ENCODE results near the gene MUC6. TPM values are rescaled to one million over a fixed set of nuclear protein-coding genes. Genes with fewer than 3 reads are reported as not detected.

The MUC6 gene, protein sequence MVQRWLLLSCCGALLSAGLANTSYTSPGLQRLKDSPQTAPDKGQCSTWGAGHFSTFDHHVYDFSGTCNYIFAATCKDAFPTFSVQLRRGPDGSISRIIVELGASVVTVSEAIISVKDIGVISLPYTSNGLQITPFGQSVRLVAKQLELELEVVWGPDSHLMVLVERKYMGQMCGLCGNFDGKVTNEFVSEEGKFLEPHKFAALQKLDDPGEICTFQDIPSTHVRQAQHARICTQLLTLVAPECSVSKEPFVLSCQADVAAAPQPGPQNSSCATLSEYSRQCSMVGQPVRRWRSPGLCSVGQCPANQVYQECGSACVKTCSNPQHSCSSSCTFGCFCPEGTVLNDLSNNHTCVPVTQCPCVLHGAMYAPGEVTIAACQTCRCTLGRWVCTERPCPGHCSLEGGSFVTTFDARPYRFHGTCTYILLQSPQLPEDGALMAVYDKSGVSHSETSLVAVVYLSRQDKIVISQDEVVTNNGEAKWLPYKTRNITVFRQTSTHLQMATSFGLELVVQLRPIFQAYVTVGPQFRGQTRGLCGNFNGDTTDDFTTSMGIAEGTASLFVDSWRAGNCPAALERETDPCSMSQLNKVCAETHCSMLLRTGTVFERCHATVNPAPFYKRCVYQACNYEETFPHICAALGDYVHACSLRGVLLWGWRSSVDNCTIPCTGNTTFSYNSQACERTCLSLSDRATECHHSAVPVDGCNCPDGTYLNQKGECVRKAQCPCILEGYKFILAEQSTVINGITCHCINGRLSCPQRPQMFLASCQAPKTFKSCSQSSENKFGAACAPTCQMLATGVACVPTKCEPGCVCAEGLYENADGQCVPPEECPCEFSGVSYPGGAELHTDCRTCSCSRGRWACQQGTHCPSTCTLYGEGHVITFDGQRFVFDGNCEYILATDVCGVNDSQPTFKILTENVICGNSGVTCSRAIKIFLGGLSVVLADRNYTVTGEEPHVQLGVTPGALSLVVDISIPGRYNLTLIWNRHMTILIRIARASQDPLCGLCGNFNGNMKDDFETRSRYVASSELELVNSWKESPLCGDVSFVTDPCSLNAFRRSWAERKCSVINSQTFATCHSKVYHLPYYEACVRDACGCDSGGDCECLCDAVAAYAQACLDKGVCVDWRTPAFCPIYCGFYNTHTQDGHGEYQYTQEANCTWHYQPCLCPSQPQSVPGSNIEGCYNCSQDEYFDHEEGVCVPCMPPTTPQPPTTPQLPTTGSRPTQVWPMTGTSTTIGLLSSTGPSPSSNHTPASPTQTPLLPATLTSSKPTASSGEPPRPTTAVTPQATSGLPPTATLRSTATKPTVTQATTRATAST (N-terminal part only)
- polyA plus RNA-seq (ENCODE audit: insufficient read length in 10 of 10), result under 1 TPM; 0.08 to 0.46 (median 0.34) TPM
- long read RNA-seq, donor 1, result 0 reads
- long read RNA-seq, donor 2, result 0 reads
- long read RNA-seq, donor 3, result 0 reads
- long read RNA-seq, donor 4, result 0 reads
- long read RNA-seq, donor 5, result 0 reads
- long read RNA-seq, donor 6, result 0 reads
- long read RNA-seq, donor 7, result 0 reads
- long read RNA-seq, donor 8, result 0 reads
- long read RNA-seq, donor 9, result 0 reads

- no peak for DNase-seq
Observed at GRCh38 chr11:1036303-1036923, at the start of gene MUC6. TSS of gene MUC6 (minus strand) at chr11:1036718. CDS start at chr11:1036655, 63 bp downstream.

DNA sequence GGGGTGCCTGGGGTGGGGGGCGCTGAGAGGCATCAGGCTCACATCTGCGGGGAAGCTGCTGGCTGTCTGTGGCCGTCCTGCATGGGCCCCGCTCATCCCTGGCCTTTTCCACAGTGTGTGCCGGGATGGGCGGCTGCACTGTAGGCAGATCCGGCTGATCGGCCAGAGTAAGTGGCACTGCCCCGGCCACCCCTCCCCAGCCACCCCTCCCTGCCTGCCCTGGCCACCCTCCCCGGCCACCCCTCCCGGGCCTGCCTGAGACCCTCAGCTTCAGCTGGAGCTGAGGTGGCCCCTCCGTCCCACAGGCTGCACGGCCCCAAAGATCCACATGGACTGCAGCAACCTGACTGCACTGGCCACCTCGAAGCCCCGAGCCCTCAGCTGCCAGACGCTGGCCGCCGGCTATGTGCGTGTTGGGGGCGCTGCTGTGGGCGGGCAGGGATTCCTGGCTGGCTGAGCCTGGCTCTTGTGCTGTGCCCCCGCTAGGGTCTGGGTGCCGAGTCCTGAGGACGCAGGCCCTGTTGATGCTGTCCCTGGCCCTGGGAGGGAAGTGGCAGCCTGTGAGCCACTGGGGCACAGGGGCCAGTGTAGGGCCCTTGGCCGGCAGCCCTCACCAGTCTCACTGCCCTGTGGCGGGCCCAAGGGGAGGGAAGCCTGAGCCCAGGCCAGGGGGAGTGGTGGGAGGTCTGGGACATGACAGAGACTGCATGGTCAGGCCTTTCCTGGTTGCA is 49.1 kb upstream of the MUC6 start:
- no peak for DNase-seq

DNA sequence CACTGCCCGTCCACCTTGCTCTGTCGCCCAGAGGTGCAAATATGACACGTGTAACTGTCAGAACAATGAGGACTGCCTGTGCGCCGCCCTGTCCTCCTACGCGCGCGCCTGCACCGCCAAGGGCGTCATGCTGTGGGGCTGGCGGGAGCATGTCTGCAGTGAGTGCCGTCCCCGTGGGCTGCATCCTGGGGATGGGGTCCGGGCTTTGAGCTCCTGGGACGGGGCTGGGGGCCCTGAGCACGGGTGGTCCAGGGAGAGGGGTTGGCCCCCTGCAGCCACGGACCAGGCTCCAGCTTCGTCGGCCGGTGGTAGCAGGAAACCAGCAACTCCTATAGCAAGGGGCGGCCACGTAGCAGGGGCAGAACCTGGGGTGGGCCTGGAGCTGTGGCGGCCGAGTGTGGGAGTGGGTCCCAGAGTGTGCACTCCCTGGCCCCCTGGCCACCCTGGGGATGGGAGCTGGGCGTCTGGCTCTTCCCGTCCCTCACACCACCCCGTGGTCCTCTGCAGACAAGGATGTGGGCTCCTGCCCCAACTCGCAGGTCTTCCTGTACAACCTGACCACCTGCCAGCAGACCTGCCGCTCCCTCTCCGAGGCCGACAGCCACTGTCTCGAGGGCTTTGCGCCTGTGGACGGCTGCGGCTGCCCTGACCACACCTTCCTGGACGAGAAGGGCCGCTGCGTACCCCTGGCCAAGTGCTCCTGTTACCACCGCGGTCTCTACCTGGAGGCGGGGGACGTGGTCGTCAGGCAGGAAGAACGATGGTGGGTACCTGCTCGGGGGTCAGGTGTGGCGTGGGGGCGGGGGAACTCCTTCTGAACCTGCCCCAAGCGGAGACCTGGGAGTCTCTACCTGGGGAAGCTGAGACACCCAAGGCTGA is 48.3 kb upstream of the MUC6 start:
- no peak for DNase-seq

DNA sequence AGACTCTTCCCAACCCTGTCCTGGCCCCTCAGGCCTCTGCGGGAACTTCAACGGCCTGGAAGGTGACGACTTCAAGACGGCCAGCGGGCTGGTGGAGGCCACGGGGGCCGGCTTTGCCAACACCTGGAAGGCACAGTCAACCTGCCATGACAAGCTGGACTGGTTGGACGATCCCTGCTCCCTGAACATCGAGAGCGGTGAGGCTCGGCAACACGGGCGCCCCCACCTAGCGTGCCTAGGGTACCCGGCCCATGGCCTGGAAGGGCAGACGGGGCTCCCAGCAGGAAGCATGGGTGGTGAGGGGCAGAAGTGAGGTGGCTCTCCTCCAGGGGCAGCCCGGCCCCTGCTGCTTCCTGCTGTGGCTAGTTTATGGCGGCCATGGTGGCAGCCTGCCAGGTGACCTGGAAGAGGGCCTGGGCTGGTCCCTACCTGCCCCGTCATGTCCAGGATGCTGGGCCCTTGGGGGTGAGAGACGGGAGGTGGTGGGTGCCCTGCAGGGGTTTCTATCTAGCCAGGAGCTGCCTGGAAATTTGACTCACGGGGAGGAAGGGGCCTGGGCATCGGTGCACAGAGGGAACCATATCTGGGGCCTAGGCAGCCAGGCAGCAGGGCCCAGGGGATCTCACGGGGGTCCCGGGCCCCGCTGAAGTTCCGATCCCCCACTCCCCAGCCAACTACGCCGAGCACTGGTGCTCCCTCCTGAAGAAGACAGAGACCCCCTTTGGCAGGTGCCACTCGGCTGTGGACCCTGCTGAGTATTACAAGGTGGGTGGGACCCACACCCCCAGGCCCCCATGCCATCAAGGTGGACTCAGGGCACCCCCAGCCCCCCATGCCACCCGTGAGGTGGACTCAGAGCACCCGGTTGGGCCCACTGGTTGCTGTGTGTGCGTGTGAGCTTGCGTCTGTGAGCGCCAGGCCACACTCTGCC is 47.4 kb upstream of the MUC6 start:
- no peak for DNase-seq

DNA sequence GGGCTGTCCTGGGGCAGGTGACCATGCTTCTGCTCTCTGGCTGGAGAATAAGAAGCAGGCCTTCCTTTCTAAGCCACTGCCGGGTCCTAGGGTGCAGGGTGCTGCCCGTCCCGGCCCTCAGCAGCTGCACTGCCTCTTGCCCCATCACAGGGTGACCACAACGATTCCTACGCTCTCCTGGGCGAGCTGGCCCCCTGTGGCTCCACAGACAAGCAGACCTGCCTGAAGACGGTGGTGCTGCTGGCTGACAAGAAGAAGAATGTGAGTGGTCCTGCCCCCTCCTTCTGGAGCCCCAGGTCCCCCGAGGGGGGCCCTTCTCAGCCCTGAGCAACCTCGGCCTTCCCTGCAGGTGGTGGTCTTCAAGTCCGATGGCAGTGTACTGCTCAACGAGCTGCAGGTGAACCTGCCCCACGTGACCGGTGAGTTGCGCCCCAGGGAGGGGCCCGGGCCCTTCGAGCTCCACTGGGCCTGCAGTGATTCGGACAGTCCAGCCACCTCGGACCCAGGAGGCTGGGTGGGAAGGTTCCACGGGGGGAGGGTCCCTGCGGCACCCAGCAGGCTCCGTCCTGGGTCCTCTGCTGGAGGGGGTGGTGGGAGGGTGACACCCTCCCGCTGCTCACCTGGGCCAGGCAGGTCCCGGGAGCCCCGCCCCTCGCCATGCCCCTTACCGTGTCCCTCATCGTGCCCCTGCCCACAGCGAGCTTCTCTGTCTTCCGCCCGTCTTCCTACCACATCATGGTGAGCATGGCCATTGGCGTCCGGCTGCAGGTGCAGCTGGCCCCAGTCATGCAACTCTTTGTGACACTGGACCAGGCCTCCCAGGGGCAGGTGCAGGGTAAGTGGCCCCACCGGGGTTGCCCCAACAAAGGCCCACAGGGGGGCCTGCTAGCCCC is 46.5 kb upstream of the MUC6 start:
- no peak for DNase-seq

DNA sequence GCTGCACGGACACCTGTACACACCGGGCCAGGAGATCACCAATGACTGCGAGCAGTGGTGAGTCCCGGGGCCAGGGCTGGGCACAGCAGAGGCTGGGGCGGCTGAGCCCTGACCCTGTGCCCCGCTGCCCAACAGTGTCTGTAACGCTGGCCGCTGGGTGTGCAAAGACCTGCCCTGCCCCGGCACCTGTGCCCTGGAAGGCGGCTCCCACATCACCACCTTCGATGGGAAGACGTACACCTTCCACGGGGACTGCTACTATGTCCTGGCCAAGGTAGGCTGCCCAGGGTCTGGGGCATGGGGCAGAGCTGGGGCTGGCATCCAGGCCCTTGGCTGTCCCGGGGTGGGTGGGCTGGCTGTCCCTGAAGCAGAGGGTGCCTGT is 45.8 kb upstream of the MUC6 start:
- no peak for DNase-seq

- no peak for DNase-seq
Observed at GRCh38 chr11:1081601-1082311, 45.2 kb upstream of the MUC6 start.

- no peak for DNase-seq
Observed at GRCh38 chr11:1078191-1078601, 41.7 kb upstream of the MUC6 start.

DNA sequence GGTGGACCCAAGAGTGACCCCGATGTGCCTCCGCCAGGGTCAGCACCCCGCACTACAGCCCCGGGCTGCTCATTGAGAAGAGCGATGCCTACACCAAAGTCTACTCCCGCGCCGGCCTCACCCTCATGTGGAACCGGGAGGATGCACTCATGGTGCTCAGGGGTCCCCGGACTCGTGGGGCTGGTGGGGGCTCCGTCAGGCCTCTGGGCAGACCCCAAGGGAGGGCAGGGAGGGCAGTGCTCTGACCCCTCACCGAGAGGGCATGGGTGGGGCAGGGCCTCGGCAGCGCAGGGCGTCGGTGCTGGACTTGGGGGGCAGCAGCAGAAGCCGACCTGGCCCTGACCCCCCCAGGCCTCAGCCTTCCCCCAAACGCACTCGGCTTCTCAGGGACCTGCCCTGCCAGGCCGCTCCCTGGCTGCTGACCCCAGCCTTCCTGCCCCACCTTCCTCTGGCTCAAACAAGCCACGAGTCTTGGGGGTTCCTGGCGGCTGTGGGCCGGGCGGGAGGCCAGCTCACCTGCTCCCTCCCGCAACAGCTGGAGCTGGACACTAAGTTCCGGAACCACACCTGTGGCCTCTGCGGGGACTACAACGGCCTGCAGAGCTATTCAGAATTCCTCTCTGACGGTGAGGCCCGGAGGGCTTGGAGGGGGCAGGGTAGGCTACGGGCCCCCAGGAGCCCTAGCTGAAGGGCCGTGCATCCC is 41.0 kb upstream of the MUC6 start:
- no peak for DNase-seq

GRCh38 chr11:1077033-1077416 is 40.5 kb upstream of the MUC6 start:
- DNase-seq, result no peak

DNA sequence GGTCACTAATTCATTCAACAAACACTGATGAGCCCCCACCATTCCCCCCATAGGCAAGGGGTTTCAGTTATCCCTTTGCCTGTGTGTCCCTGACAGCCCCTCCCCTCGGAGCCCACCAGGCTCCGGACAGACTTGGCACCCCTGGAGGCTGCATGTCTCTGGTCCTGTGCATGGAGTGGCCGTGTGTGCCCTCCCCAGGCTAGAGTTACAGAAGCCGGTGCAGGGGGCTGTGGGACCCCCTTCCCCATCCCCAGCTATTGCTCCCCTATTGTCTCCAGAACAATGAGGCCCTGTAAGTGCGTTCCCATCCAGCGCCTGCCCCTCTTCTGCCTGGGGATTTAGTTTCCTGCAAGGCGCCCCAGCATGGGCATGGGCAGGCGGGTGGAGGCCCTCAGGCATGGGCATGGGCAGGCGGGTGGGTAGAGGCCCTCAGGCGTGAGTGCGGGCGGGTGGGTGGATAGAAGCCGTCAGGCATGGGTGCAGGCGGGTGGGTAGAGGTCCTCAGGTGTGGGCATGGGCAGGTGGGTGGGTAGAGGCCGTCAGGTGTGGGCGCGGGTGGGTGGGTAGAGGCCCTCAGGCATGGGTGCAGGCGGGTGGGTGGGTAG is 39.6 kb upstream of the MUC6 start:
- no peak for DNase-seq

GRCh38 chr11:1075341-1075911 is 38.9 kb upstream of the MUC6 start:
- no peak for DNase-seq

DNA sequence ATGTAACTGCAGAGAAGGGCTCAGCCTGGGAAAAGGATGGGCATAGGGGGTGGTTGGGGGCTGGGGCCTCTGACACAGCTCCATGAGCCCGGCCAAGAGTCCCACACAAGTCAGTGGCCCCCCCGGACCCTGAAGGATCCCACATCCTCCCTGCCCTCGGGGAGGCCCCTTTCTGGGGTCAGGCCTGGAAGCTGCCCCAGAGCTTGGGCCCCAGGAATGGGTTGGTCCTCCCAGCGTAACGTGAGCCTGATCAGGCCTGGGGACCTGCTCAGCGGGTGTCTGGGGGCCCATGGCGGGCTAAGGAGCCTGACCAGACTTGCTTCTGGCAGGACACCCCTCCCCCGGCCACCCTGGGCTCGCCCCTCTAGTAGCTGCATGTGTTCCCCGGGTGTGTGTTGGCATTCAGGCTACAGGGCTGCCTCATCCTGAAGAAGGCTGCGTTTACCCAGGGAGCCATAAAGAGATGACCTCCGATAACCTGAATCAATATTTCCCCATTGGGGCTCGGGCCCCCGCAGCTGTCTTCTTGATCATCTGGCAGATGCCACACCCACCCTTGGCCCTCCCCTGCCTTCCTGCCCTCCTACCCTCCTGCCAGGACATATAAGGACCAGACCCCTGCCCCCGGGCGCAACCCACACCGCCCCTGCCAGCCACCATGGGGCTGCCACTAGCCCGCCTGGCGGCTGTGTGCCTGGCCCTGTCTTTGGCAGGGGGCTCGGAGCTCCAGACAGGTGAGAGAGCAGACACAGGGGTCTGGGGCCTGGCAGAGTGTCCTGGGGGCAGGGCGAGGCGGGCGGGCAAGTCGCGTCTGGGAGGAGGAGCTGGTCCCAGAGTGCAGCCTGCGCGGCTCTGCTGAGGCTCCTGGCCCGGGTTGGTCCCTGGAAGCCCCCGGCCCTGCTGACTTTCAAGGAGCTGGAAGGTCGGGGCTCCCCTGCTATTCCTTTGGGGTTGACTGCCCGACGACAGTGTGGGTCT is 38.0 kb upstream of the MUC6 start, which contains the start of gene MUC2:
Gene MUC2, plus strand, starts transcription at position 631 of the 978 bp plus-strand sequence.
- no peak for DNase-seq

DNA sequence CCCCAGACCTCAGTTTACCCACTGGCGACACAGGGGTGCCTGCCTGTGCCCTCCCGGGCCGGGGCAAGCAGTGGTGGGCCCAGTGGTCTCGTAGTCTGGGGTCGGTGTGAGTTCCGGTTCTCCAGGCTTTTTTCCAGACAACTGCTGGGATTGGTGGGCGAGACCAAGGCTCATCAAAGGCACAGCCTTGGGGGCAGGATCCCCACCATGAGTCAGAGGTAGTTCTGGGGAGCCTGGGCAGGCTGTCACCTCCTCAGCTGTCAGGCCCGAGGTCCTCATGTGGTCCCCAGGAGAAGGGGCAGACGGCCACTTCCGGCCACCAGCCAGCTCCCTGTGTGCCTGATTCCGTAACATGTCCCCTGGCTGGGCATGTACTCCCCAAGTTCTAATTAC is 37.3 kb upstream of the MUC6 start:
- DNase-seq, result no peak
